AG04449 (cell line): ENCODE measurements around the gene CKS1B.

Source experiments
- CTCF ChIA-PET: fragments of 350-600 bp; formaldehyde crosslinking; extraction: SDS; loops from one replicate; lab custom pipeline; 2021; ENCODE audit warnings: antibody characterized with exemption; lab: Yijun Ruan, JAX
- POLR2A ChIA-PET: fragments of 400-600, 350-600 bp; formaldehyde crosslinking; extraction: SDS; loops from one replicate; lab custom pipeline; 2020; ENCODE audit warnings: antibody characterized with exemption, inconsistent platforms; lab: Yijun Ruan, JAX
- DNase-seq: peaks from one replicate; pipeline ENCODE4 v3.0.0-alpha.2; 2010; ENCODE audit warnings: low read depth, low spot score
- H3K4me3 ChIP-seq: 2 replicates; pipeline ENCODE4 v1.5.1; 2011; ENCODE audit warnings: low read depth, mild to moderate bottlenecking, control low read depth, low read length
- CTCF ChIP-seq: IDR thresholded peaks from one replicate; pipeline ENCODE4 v1.5.1; 2011; ENCODE audit warnings: mild to moderate bottlenecking, moderate library complexity, low read length, control low read depth, inconsistent platforms; ENCODE audit not compliant: insufficient read depth; ENCODE audit errors: missing control alignments

The CKS1B gene

GRCh38 chr1:154999571-155000410 is 25.3 kb downstream of the CKS1B start:
- POLR2A ChIA-PET: interaction anchor here (0.8 to 1.7 kb wide), 5 partner anchors 20 to 63 kb away, joined by 3 to 9 read pairs (median 4); partner anchors contain the start of genes PBXIP1, PMVK, PYGO2 and SHC1
- DNase-seq: no peak
- H3K4me3 ChIP-seq: peak overlapping the region; percentile 72
- CTCF ChIA-PET: interaction anchor here (0.6 to 17.2 kb wide), 30 partner anchors 8 to 519 kb away, joined by 3 to 244 read pairs (median 4); partner anchors contain the start of genes CKS1B, DCST1, DCST2 and FLAD1
- TF ChIP-seq CTCF: no peak

- H3K4me3 ChIP-seq: peak overlapping the region; percentile 72
- TF ChIP-seq CTCF: no peak
- CTCF ChIA-PET: interaction anchor here (0.7 to 17.2 kb wide), 13 partner anchors 10 to 520 kb away, joined by 3 to 244 read pairs (median 12); partner anchors contain the start of genes CKS1B, FLAD1, PBXIP1 and PYGO2
- no peak for DNase-seq
- POLR2A ChIA-PET: interaction anchor here (0.8 to 1.7 kb wide), 3 partner anchors 21 to 64 kb away, joined by 3 to 4 read pairs (median 3); partner anchors contain the start of genes PMVK and PYGO2
These were observed 25.9 kb downstream of the CKS1B start for GRCh38 chr1:155000411-155000725.

- TF ChIP-seq CTCF: no peak
- ChIA-PET CTCF (interaction anchor here (0.6 to 17.2 kb wide), 16 partner anchors 11 to 520 kb away, joined by 3 to 244 read pairs (median 4); partner anchors contain the start of genes CKS1B, FLAD1, KRTCAP2 and PBXIP1), POLR2A (interaction anchor here (0.9 to 1.9 kb wide), 3 partner anchors 16 to 65 kb away, joined by 3 to 7 read pairs (median 3); partner anchors contain the start of genes PMVK and SHC1)
- H3K4me3 ChIP-seq: peak overlapping the region; percentile 72
- DNase-seq: peak; percentile 26
These were observed 26.4 kb downstream of the CKS1B start for GRCh38 chr1:155000726-155001424.

- TF ChIP-seq CTCF: no peak
- peak overlapping the region; percentile 72 for H3K4me3 ChIP-seq
- ChIA-PET POLR2A (interaction anchor here (0.6 to 1.9 kb wide), 3 partner anchors 16 to 307 kb away, joined by 3 to 7 read pairs (median 3); partner anchors contain the start of gene SHC1), CTCF (interaction anchor here (0.6 to 17.2 kb wide), 9 partner anchors 17 to 171 kb away, joined by 3 to 244 read pairs (median 3); partner anchors contain the start of genes FLAD1, KRTCAP2 and PYGO2)
- no peak for DNase-seq
These were observed 26.9 kb downstream of the CKS1B start for GRCh38 chr1:155001425-155001674.

GRCh38 chr1:155001675-155002463 is 27.4 kb downstream of the CKS1B start:
- CTCF ChIA-PET: interaction anchor here (0.6 to 17.2 kb wide), 11 partner anchors 17 to 171 kb away, joined by 3 to 244 read pairs (median 3); partner anchors contain the start of genes FLAD1, KRTCAP2 and PYGO2

More at GRCh38 chr1:155001675-155002463, 27.4 kb downstream of the CKS1B start:
- peak; percentile 85 for DNase-seq
- TF ChIP-seq CTCF: peak; percentile 60
- peak overlapping the region; percentile 93 for H3K4me3 ChIP-seq
- POLR2A ChIA-PET: interaction anchor here (0.6 to 1.9 kb wide), 4 partner anchors 8 to 308 kb away, joined by 3 to 7 read pairs (median 3); partner anchors contain the start of genes LENEP and SHC1
